GM21825 (cell line): ENCODE data around the gene ABCA12.
"Not testable (repeated sequence)": the region's sequence is repeated elsewhere in the genome, so short reads cannot be mapped to it uniquely, and the experiment has no call there.

Source experiments
- ATAC-seq: cut with Tn5 transposase; IDR thresholded peaks from one replicate; pipeline ENCODE4 v1.9.1; 2021; ENCODE audit warnings: mild to moderate bottlenecking, moderate library complexity; ENCODE audit not compliant: unreplicated experiment

ABCA12 gene, protein sequence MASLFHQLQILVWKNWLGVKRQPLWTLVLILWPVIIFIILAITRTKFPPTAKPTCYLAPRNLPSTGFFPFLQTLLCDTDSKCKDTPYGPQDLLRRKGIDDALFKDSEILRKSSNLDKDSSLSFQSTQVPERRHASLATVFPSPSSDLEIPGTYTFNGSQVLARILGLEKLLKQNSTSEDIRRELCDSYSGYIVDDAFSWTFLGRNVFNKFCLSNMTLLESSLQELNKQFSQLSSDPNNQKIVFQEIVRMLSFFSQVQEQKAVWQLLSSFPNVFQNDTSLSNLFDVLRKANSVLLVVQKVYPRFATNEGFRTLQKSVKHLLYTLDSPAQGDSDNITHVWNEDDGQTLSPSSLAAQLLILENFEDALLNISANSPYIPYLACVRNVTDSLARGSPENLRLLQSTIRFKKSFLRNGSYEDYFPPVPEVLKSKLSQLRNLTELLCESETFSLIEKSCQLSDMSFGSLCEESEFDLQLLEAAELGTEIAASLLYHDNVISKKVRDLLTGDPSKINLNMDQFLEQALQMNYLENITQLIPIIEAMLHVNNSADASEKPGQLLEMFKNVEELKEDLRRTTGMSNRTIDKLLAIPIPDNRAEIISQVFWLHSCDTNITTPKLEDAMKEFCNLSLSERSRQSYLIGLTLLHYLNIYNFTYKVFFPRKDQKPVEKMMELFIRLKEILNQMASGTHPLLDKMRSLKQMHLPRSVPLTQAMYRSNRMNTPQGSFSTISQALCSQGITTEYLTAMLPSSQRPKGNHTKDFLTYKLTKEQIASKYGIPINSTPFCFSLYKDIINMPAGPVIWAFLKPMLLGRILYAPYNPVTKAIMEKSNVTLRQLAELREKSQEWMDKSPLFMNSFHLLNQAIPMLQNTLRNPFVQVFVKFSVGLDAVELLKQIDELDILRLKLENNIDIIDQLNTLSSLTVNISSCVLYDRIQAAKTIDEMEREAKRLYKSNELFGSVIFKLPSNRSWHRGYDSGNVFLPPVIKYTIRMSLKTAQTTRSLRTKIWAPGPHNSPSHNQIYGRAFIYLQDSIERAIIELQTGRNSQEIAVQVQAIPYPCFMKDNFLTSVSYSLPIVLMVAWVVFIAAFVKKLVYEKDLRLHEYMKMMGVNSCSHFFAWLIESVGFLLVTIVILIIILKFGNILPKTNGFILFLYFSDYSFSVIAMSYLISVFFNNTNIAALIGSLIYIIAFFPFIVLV (N-terminal part only)

GRCh38 chr2:215138479-215138878 lies at the start of gene ABCA12:
Gene ABCA12 (minus strand): TSS chr2:215138626. CDS start chr2:215138208, 418 bp downstream.
- ATAC-seq = no peak

DNA sequence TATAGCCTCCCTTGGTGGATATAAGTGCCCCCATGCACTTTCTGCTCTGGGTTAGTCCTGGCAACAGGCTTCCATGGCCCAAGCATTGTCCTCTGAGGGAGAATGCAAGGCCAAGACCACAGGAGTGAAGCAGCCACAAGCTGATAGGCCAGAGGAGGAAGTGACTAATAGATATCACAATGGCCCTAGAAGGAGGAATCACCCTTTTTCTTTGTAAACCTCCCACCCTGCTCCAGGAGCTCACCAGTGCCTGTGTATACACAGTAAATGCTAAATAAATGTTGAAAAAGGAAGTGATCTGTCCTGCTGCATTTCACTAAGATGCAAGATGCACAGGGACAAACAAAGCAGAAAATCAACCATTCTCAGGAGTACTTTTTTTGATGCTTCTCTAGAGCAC lies 49.7 kb upstream of the ABCA12 start:
- no peak for ATAC-seq

- ATAC-seq = no peak
These were observed 47.6 kb upstream of the ABCA12 start for GRCh38 chr2:215186021-215186420.

DNA sequence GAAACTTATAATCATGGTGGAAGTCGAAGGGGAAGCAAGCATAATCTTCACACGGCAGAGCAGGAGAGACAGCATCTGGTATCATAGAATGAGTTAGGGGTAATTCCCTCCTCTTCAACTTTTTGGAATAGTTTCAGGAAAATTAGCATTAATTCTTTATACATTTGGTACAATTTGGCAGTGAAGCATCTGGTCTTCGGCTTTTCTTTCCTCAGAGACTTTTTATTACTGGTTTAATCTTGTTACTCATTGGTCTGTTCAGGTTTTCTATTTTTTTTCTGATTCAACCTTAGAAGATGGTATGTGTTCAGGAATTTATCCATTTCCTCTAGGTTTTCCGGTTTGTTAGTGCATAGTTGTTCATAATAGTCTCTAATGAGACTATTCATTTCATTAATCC lies 39.7 kb upstream of the ABCA12 start:
- ATAC-seq = no peak

DNA sequence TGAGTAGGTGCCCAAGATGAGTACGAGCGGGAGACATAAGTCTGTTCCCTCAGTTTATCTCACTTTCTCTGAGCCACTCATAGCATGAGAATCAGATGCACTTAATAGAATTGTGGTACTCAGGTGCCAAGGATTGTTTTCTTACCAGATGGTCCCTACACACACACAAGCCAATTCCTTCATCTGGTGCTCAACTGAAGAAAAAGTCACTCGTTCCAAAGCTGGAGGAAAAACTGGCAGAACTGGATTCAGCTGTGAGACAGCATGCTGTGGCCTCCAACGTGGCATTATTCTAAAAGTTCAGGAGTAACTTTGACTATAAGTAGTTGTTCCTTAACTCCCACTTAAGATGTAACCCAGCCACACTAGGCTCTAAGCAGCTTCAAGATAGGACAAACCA lies 33.4 kb upstream of the ABCA12 start:
- ATAC-seq = no peak

- no peak for ATAC-seq
These were observed 32.7 kb upstream of the ABCA12 start for GRCh38 chr2:215171151-215171550.

GRCh38 chr2:215166505-215166904 lies 28.1 kb upstream of the ABCA12 start:
- ATAC-seq = not testable (repeated sequence)

GRCh38 chr2:215163319-215163718 lies 24.9 kb upstream of the ABCA12 start:
- not testable (repeated sequence) for ATAC-seq

GRCh38 chr2:215161301-215161829 lies 22.9 kb upstream of the ABCA12 start:
- ATAC-seq = no peak

DNA sequence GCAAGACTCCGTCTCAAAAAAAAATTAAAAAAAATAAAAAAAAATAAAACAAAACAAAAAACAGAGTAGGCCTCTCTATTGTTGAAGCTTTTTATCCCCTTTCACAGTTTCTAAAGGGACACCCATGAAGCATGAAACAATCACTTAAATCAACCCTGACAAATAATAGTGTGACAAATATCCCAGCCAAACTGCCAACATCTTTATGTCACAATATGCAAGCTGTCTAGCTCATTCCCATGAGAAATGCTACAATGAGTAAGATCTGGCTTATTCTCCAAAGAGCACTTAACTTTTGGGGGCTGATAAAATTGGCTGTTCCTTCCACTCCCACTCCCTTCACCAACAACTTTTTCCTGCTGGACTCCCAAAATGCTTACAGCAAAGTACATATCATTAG lies 21.7 kb upstream of the ABCA12 start:
- no peak for ATAC-seq

GRCh38 chr2:215156453-215156852 lies 18.0 kb upstream of the ABCA12 start:
- no peak for ATAC-seq

DNA sequence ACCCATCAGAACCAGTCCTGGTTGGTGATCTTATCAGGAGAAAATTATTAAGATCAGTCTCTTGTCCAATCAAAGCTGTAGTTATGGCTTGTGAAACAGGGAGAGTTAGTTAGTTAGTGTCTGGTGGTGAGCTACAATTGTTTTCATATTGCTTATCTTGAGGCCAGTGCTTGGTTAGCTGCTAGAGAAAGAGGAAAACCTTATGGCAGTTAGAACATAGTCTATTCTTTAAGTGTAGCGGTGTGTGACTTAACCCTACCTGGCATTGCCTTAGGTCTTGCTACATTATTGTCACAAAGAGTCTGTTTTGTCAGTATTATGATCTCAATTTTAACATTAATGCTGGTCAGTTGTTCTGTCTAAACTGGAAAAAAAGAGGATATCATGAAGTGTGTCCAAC lies 11.5 kb upstream of the ABCA12 start:
- no peak for ATAC-seq

DNA sequence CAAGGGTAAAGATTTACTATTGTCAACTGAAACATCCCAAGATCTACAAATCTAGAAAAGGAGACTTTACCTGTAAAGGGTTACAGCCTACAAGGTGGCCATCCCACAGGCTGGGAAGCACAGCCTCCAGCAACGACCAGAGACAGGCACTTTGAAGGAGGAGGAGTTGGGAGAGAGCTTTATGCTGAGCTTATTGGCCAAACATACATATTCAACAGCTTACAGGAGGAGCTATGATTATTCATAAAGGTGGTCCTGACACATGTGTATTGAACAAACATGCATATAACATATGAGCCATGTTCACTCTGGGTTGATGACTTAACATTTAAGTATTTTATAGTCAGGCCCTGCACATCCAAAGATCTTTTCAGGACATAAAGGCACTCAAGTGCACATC lies 11.1 kb upstream of the ABCA12 start:
- no peak for ATAC-seq

- no peak for ATAC-seq
These were observed 10.6 kb upstream of the ABCA12 start for GRCh38 chr2:215149060-215149459.

DNA sequence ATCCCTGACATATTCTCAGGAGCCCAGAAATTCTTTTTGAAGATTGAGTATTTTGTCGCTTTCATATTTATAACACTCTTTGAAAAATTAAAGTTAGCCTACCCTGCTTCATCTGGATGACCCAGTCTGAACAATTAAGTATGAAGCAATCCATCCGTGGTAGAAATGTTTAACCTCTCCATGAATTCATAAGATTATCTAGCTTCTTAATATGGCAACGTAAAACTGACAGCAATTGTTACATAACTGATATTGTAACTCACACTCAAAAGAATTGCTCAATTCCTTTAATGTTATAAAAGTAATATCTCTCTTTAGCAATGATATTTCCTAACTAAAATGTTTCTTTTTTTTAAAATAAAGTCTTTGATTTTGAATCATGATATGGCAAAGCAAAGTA lies 7.2 kb upstream of the ABCA12 start:
- ATAC-seq = no peak

GRCh38 chr2:215144106-215144875 lies 5.9 kb upstream of the ABCA12 start:
- ATAC-seq = no peak

- ATAC-seq = no peak
These were observed 5.0 kb upstream of the ABCA12 start for GRCh38 chr2:215143458-215143857.

DNA sequence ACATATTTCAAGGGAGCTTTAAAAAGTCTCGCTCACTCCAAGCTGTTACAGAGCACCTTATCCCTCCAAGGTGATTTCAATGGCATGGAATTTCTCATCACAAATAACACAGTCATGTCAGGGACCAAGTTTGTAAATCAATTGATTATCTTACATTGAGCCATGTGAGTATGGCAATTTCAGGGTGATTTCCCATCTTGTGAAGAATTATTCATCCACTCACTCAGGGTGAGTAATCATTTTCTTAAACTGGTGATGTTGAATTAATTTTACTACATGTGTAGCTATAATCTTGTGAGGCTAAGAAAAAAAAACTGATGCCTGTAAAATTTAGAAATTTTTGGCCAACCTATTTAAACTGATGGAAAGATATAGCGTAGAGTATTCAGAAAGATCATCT lies 3.3 kb upstream of the ABCA12 start:
- no peak for ATAC-seq

- ATAC-seq = no peak
These were observed 1.8 kb upstream of the ABCA12 start for GRCh38 chr2:215140166-215140707.

DNA sequence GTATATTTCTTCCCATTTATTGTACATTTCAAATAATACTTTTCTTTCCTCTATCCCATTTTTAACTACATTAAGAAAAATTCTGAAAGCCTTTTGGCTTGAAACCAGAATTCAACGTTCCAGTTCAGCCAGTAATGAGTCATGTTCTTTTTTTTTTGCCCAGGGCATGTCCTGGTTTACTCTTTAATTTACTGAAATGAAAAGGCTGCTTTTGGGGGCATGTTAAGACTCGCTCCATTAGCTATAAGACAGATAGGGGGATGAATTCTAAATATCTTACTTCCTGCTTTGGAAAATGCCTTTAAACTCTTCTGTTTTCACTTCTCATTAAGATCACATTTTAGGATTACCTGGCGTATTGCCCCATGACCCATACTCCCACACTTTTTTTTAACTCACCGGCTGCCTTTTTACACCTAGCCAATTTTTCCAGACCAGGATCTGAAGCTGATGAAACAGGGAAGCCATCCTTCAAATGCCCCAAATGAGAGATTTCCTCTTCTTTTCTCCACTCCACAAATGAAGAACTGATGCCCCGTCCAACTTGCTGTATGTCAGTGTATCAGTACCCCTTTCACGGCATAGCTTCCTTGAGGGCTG lies 585 bp downstream of the ABCA12 start:
- no peak for ATAC-seq
